ENCODE data around the gene TMEM18.

Gene TMEM18

DNA sequence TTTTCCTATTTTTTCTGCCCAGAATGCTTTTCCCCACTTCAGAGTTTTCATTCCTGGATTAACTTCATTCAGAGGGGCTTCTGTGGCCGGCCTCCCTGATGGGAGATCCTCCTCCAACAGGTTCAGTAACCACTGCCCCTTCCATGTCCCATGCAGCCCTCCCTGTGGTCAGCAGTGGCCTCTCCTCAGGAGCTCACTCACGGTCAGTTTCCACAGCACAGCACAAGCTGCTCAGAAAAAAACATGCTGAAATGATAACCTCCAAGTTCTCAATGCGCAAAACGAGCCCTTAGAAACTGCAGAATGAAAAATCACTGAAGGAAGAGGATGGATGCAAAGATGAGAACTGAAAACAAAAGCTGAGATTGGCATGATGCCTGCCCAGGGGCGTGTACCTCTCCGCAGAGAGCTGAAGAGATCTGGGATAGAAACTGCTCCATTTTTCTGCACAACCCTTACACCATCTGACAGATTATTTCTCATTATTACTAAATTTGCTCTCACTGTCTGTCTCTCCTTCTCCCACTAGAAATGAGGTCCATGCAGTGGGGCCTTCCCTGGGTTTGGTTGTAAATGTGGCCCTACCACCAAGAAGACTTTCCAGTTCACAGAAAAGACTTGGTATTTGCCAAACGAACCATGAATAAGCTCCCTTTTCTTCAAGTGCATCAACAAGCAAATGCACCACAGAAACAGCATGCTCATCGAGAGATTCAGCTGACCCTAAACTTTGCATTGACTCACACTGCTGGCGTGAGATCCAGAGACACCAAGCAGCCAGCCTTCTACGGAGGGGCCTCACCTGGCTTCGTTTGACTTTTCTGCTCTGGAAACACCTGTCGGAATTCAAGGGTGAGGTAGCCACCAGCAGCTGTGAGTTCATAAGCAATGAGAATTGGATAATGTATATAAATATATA, 51.5 kb downstream of the TMEM18 start:
- TF ChIP-seq, protein P1, sequence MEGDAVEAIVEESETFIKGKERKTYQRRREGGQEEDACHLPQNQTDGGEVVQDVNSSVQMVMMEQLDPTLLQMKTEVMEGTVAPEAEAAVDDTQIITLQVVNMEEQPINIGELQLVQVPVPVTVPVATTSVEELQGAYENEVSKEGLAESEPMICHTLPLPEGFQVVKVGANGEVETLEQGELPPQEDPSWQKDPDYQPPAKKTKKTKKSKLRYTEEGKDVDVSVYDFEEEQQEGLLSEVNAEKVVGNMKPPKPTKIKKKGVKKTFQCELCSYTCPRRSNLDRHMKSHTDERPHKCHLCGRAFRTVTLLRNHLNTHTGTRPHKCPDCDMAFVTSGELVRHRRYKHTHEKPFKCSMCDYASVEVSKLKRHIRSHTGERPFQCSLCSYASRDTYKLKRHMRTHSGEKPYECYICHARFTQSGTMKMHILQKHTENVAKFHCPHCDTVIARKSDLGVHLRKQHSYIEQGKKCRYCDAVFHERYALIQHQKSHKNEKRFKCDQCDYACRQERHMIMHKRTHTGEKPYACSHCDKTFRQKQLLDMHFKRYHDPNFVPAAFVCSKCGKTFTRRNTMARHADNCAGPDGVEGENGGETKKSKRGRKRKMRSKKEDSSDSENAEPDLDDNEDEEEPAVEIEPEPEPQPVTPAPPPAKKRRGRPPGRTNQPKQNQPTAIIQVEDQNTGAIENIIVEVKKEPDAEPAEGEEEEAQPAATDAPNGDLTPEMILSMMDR (IDR thresholded peaks at IDR 0.05; ENCODE audit: insufficient read depth, missing control alignments), result no peak
- FAIRE-seq, result no peak
- no peak for DNase-seq (ENCODE audit: insufficient read length, low spot score)

DNA sequence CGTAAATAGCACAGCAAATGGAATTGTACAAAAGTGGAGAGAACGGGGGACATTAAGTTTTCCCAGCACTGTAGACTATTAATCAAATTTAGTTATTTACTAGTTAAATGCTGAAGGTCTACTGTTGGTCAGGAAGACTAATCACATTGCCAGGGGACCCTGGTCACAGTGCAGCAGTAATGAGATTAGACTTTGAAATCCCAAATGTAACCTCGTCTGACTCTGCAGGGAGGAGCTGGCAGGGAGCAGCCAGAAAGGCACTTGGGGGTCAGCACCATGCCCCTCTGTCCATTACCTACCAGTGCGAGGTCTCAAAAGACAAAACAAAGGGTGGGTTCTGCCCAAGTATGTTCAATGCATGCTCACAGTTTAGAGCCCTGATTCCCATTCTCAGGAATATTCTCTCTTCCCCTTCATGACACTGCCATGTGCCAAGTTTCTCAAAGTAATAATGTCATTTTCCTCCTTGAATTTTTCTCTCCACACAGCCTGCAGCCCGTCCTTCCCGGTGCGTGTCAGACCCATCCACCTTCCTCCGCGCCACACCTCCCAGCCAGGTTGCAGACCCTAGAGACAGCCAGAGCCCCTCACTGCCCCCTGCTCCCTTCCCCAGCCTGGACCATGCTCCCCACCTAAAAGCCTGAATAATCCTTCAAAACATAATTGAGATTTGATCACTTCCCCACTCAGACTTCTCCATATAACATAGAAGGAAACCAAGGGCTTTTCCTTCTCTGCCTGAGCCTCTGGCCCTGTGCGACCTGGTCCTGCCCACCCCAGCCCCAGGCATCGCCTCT, 52.5 kb downstream of the TMEM18 start:
- FAIRE-seq (no peak), DNase-seq (ENCODE audit: insufficient read length, low spot score) (no peak)
- TF ChIP-seq, protein P1 (IDR thresholded peaks at IDR 0.05; ENCODE audit: insufficient read depth, missing control alignments), result no peak

DNA sequence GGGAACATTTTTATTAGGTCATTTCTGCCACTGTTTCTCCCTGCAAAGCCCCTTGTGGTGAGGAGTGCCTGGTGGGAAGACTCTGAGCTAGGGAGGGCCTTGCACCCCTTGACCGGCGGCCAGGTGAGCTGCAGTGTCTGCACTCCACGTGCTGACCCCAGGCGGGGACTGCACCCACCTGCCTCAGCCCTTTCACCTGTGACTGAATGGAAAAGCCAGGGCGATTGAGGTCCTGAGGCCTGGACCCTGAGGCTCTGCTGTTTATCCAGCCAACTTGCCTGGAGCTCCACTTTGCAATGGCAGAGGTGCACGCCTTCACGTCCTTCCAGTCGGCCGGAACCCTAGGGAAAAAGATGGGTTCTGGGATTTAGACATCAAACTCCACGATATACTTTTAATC, 53.1 kb downstream of the TMEM18 start:
- DNase-seq (ENCODE audit: insufficient read length, low spot score), result no peak
- no peak for FAIRE-seq
- TF ChIP-seq, protein P1 (IDR thresholded peaks at IDR 0.05; ENCODE audit: insufficient read depth, missing control alignments), result no peak

DNA sequence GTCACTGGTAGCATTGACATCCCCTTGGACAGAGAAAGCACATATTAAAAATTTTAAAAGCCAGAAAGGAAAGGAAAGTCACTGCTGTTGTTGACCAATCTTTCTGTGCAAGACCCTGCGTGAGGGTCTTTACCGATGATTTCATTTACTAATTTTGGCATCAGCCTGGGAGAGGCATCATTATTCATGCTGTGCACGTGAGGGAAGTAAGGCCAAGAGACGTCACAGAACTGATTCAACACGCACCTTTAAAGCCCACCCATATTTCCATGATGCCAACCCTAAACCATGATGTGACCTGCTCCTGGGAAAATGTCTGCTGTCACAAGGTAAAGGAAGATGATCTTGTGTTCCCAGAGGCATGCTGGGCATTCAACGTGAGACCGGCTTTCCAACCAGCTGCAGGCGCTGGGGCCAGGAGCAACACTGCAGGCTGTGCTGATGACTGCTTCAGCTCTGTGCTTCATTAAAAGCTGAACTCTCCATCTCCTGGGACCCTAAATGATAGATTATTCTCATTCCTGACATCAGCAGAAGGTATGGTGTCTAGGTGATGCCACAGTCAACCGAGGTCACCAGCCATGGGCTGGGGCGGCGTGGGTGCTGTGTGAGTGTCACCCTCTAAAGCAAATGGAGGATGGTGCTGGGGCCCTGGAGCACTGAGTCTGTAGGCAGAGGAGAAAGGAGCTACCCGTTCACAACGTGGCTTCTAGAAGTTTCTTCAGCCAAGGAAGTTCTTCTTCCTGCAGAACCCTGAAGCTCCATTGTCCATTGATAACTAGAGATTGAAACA, 53.9 kb downstream of the TMEM18 start:
- DNase-seq (ENCODE audit: insufficient read length, low spot score), result no peak
- FAIRE-seq, result no peak
- TF ChIP-seq, protein P1 (IDR thresholded peaks at IDR 0.05; ENCODE audit: insufficient read depth, missing control alignments), result no peak

DNA sequence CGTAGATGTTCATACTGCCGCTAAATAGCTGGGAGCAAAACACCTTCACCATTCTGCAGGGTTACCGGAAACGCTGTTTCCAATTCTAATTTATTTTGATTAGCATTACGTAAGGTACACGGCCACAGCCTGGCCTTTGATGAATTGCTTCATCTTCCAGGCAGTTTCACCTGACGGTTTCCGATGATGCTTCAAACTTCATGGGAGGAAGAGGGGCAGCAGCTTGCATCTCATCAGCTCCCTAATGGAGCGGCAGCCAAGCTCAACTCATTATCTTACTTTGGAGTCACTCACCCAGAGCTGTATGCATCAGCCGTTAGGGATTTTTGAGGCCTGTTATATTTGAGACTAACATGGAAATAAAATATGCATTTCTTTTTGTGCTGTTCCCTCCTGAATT, 54.8 kb downstream of the TMEM18 start:
- TF ChIP-seq, protein P1 (IDR thresholded peaks at IDR 0.05; ENCODE audit: insufficient read depth, missing control alignments), result no peak
- FAIRE-seq (no peak), DNase-seq (ENCODE audit: insufficient read length, low spot score) (no peak)

DNA sequence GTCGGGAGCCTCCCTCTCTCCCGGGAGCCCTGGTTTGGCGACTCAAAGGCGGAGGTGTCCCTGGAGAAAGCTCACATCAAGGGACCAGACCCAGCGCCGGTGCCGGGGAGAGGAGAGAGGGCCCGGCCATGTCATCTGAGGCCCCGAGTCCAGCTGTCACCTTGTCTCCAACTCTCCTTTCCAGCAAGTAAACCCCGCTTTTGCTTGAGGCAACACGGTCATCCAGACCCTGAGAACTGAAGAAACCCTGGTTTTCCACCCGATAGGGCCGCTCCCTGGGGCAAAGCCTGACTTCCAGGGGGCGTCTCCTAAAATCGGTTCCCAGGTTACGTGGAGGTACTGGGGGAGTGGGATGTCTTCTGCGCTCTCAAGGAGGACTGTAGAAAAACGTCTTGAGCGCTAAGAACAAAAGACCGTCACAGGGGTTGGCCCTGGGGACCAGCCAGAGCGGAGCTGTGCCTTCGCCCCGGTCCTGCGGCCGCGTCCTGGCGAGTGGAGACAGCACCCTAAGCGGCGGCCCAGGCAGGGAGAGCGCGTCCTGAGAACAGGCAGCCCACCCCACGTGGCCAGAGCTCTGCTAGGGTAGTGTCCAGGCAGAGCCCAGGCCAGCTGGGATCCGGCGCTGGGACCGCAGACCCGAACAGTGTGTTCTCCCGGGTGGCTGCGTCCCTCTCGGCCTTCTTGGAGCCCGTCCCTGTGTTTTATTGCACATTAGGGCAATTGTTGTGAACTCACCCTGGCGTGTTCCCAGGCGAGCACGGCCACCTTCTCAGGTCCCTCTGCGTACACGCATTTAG, 55.7 kb downstream of the TMEM18 start:
- DNase-seq (ENCODE audit: insufficient read length, low spot score) (no peak), FAIRE-seq (no peak)
- TF ChIP-seq, protein P1 (IDR thresholded peaks at IDR 0.05; ENCODE audit: insufficient read depth, missing control alignments), result no peak

All from D721Med (cell line).